ENCODE measurements around the gene MAP1S.

MAP1S gene

GRCh38 chr19:17765069-17765618 is 45.9 kb downstream of the MAP1S start:
- TF ChIP-seq CTCF (IDR thresholded peaks at IDR 0.05; ENCODE audit: low read depth, low read length, poor library complexity, severe bottlenecking) (no peak), EZH2phosphoT487 (IDR thresholded peaks at IDR 0.05; ENCODE audit: borderline replicate concordance, low read length) (no peak)
- no peaks in the 10 kb centered on the region for H3K9me3 ChIP-seq (ENCODE audit: control insufficient read depth, insufficient read depth, low read length)
- no peak overlapping the region for H3K4me3 ChIP-seq (ENCODE audit: low read length)
- peaks cover 16% of the 10 kb centered on the region for H3K4me1 ChIP-seq (ENCODE audit: control insufficient read depth, low read length)
- H3K27me3 ChIP-seq (ENCODE audit: control insufficient read depth, low read length): no peaks in the 10 kb centered on the region
- H3K36me3 ChIP-seq (ENCODE audit: control insufficient read depth, low read length): peaks cover 73% of the 10 kb centered on the region
- no peaks in the 10 kb centered on the region for H4K20me1 ChIP-seq (ENCODE audit: control insufficient read depth, insufficient read depth, low read depth, low read length)
- H3K27ac ChIP-seq (ENCODE audit: low read depth, low read length): no peak overlapping the region
- H3K79me2 ChIP-seq (ENCODE audit: control insufficient read depth, low read length): no peaks in the 10 kb centered on the region; the same call in 1 of the 2 replicates
- no peak overlapping the region for H3K4me2 ChIP-seq (ENCODE audit: low read length)
- no peaks in the 10 kb centered on the region for H3K9me2 ChIP-seq (replicated peaks; ENCODE audit: control insufficient read depth, low read length)
- 0 out of 2 replicates have a peak, but pooled peaks cover 3% of the 10 kb centered on the region for H3F3A ChIP-seq (ENCODE audit: control insufficient read depth, insufficient read depth)

GRCh38 chr19:17766543-17767131 is 47.4 kb downstream of the MAP1S start:
- Histone ChIP-seq H3K27me3 (ENCODE audit: control insufficient read depth, low read length) (no peaks in the 10 kb centered on the region), H3K36me3 (ENCODE audit: control insufficient read depth, low read length) (peaks cover 70% of the 10 kb centered on the region), H3K9me3 (ENCODE audit: control insufficient read depth, insufficient read depth, low read length) (no peaks in the 10 kb centered on the region), H3K4me2 (ENCODE audit: low read length) (peak overlapping the region; percentile 40), H3K4me3 (ENCODE audit: low read length) (no peak overlapping the region), H3K9me2 (replicated peaks; ENCODE audit: control insufficient read depth, low read length) (no peaks in the 10 kb centered on the region), H3K27ac (ENCODE audit: low read depth, low read length) (no peak overlapping the region), H4K20me1 (ENCODE audit: control insufficient read depth, insufficient read depth, low read depth, low read length) (no peaks in the 10 kb centered on the region), H3F3A (ENCODE audit: control insufficient read depth, insufficient read depth) (0 out of 2 replicates have a peak, but pooled peaks cover 3% of the 10 kb centered on the region), H3K79me2 (ENCODE audit: control insufficient read depth, low read length) (no peaks in the 10 kb centered on the region), H3K4me1 (ENCODE audit: control insufficient read depth, low read length) (peaks cover 7% of the 10 kb centered on the region)
- peak; percentile 72 for TF ChIP-seq CTCF (IDR thresholded peaks at IDR 0.05; ENCODE audit: low read depth, low read length, poor library complexity, severe bottlenecking)
- no peak for TF ChIP-seq EZH2phosphoT487 (IDR thresholded peaks at IDR 0.05; ENCODE audit: borderline replicate concordance, low read length)

DNA sequence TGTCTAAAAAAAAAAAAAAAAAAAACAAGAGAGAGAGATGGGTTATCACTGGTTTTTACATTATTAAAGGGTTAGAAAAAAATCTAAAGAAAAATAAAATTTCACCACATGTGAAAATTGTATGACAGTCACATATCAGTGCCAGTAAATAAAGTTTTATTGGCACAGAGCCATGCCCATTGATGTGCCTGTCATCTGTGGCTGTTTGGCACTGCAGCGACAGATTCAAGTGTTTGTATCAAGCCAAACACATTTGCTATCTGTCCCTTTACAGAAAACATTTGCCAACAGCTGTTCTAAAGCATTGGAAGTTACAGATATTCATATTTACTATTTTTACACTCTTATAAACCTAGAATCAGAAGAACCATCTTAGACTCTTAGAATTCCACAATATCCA is 48.3 kb downstream of the MAP1S start:
- Histone ChIP-seq H4K20me1 (ENCODE audit: control insufficient read depth, insufficient read depth, low read depth, low read length) (no peaks in the 10 kb centered on the region), H3F3A (ENCODE audit: control insufficient read depth, insufficient read depth) (no peaks in the 10 kb centered on the region), H3K4me3 (ENCODE audit: low read length) (no peak overlapping the region), H3K9me2 (replicated peaks; ENCODE audit: control insufficient read depth, low read length) (no peaks in the 10 kb centered on the region), H3K27ac (ENCODE audit: low read depth, low read length) (no peak overlapping the region), H3K4me2 (ENCODE audit: low read length) (no peak overlapping the region), H3K27me3 (ENCODE audit: control insufficient read depth, low read length) (no peaks in the 10 kb centered on the region), H3K79me2 (ENCODE audit: control insufficient read depth, low read length) (no peaks in the 10 kb centered on the region), H3K4me1 (ENCODE audit: control insufficient read depth, low read length) (peaks cover 7% of the 10 kb centered on the region), H3K36me3 (ENCODE audit: control insufficient read depth, low read length) (peaks cover 74% of the 10 kb centered on the region), H3K9me3 (ENCODE audit: control insufficient read depth, insufficient read depth, low read length) (no peaks in the 10 kb centered on the region)
- no peak for TF ChIP-seq EZH2phosphoT487 (IDR thresholded peaks at IDR 0.05; ENCODE audit: borderline replicate concordance, low read length)
- TF ChIP-seq CTCF (IDR thresholded peaks at IDR 0.05; ENCODE audit: low read depth, low read length, poor library complexity, severe bottlenecking): no peak

Data from DOHH2 (cell line).